ENCODE results near the gene PPP1R13L. TPM values are rescaled to one million over a fixed set of nuclear protein-coding genes. Genes with fewer than 3 reads are reported as not detected.

Gene PPP1R13L
- total RNA-seq, 4 donors from 2014 or later = 10.0 to 27.9 (median 17.1) TPM

GRCh38 chr19:45391346-45391745 is 13.5 kb downstream of the PPP1R13L start:
- H3K9me3 ChIP-seq = no peaks in the 10 kb centered on the region
- TF ChIP-seq CTCF (IDR thresholded peaks at IDR 0.05) (no peak), POLR2A (IDR thresholded peaks at IDR 0.05) (no peak)
- no peak overlapping the region for H3K27ac ChIP-seq
- no peak overlapping the region for H3K4me3 ChIP-seq
- no peak for DNase-seq (ENCODE audit: low spot score in 2 of 2)
- H3K36me3 ChIP-seq = peaks cover 0 to 7% (median 0%) of the 10 kb centered on the region in 3 donors
- no peaks in the 10 kb centered on the region for H3K4me1 ChIP-seq
- H3K27me3 ChIP-seq = peaks cover 0 to 17% of the 10 kb centered on the region in 2 donors
- 61 to 77% methylated on average over 3 of the region's 3 CpGs for WGBS, 2 donors

DNA sequence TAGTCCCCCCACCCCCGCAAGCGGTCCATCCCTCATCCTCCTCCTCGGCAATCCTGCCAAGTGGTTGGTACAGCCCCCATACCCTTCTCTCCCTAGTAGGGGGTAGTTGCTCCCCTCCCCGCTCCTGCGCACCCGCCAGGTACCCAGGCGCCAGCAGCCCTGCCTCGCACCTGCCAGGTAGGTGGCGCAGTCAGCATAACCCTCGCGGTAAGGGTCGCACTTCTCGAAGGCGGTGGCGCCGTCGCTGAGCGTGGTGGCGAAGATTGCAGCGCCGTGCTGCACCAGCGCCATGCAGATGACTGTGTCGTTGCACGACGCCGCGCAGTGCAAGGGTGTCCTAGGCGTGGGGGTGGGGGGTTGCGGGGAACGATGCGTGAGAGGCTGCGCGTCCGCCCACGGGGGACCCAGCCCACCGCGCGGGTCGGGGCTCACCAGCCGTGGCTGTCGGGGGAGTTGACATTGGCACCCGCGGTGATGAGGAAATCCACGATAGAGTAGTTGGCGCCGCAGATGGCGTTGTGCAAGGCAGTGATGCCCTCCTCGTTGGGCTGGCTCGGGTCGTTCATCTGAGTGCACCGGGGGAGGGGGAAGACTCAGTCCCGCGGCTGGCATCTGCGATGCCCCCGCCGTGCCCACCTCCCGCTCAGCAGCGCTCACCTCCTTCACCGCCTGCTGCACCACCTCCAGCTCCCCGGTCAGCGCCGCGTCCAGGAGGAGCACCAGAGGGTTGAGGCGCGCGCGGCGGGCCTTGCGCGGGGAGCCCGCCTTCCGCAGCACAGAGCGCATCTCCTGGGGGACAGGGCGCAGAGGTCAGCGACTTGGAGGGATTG is 19.3 kb downstream of the PPP1R13L start:
- 6 to 10% methylated on average over 20 to 33 of the region's 75 CpGs for WGBS, 2 donors
- no peaks in the 10 kb centered on the region for H3K36me3 ChIP-seq
- no peak overlapping the region for H3K27ac ChIP-seq
- peaks cover 0 to 26% of the 10 kb centered on the region in 2 donors for H3K27me3 ChIP-seq
- peaks cover 0 to 11% (median 4%) of the 10 kb centered on the region in 4 donors for H3K4me1 ChIP-seq
- TF ChIP-seq POLR2A (IDR thresholded peaks at IDR 0.05) (no peak), EP300 (IDR thresholded peaks at IDR 0.05) (no peak), CTCF (IDR thresholded peaks at IDR 0.05) (no peak)
- no peaks in the 10 kb centered on the region for H3K9me3 ChIP-seq
- H3K4me3 ChIP-seq = no peak overlapping the region
- no peak for DNase-seq (ENCODE audit: low spot score in 2 of 2)

GRCh38 chr19:45382426-45382825 is 22.4 kb downstream of the PPP1R13L start:
- H3K4me3 ChIP-seq = no peak overlapping the region
- peaks cover 0 to 26% of the 10 kb centered on the region in 2 donors for H3K27me3 ChIP-seq
- no peaks in the 10 kb centered on the region for H3K36me3 ChIP-seq

DNA sequence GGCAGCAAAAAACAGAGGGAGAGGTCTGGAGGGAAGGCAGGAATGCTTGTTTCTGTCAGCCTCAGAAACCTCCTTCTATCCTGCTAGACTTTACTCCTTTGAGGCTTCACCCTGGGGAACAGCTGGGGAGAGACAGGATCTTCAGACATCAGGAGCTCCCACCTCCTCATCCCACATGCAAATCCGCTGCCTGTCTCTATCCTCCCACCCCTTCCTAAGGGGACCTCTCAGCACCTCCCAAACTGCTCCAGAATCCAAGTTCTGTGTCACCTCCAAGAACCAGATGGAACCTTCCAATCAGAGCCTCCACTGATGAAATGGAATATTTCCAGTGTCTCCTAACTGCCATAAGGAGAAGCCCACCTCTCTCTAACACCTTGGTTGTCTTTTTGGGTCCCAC is 24.8 kb downstream of the PPP1R13L start:
- DNase-seq (ENCODE audit: low spot score in 2 of 2) = no peak
- no peak overlapping the region for H3K27ac ChIP-seq
- H3K4me1 ChIP-seq = peaks cover 0 to 6% (median 0%) of the 10 kb centered on the region in 4 donors
- H3K4me3 ChIP-seq = no peak overlapping the region
- peaks cover 0 to 6% of the 10 kb centered on the region in 2 donors for H3K27me3 ChIP-seq
- no peaks in the 10 kb centered on the region for H3K9me3 ChIP-seq
- TF ChIP-seq EP300 (IDR thresholded peaks at IDR 0.05) (no peak), CTCF (IDR thresholded peaks at IDR 0.05) (no peak), POLR2A (IDR thresholded peaks at IDR 0.05) (no peak)
- no peaks in the 10 kb centered on the region for H3K36me3 ChIP-seq
- 68 to 92% methylated on average over 1 of the region's 1 CpG for WGBS, 2 donors

More at GRCh38 chr19:45382426-45382825, 22.4 kb downstream of the PPP1R13L start:
- H3K27ac ChIP-seq = no peak overlapping the region
- no peak for TF ChIP-seq CTCF (IDR thresholded peaks at IDR 0.05)
- no peak for TF ChIP-seq POLR2A (IDR thresholded peaks at IDR 0.05)
- TF ChIP-seq EP300 (IDR thresholded peaks at IDR 0.05) = no peak
- no peaks in the 10 kb centered on the region for H3K9me3 ChIP-seq
- H3K4me1 ChIP-seq = peaks cover 0 to 11% (median 4%) of the 10 kb centered on the region in 4 donors
- DNase-seq (ENCODE audit: low spot score in 2 of 2) = no peak
- 82 to 91% methylated on average over 26 to 29 of the region's 29 CpGs for WGBS, 2 donors

GRCh38 chr19:45376045-45376724 is 28.7 kb downstream of the PPP1R13L start:
- peaks cover 0 to 6% (median 0%) of the 10 kb centered on the region in 4 donors for H3K4me1 ChIP-seq
- no peak overlapping the region for H3K27ac ChIP-seq
- peak in 1 of 2 donors; percentile 51 for DNase-seq (ENCODE audit: low spot score in 2 of 2)
- no peaks in the 10 kb centered on the region for H3K36me3 ChIP-seq
- 23 to 38% methylated on average over 13 of the region's 13 CpGs for WGBS, 2 donors
- TF ChIP-seq CTCF (IDR thresholded peaks at IDR 0.05) (no peak), EP300 (IDR thresholded peaks at IDR 0.05) (peak in 1 of 2 donors; percentile 51)
- H3K9me3 ChIP-seq = no peaks in the 10 kb centered on the region
- H3K27me3 ChIP-seq = no peaks in the 10 kb centered on the region
- H3K4me3 ChIP-seq = no peak overlapping the region
